GM18909 (cell line): ENCODE results near the gene AMMECR1L.

ENCODE experiments used
- ATAC-seq: cut with Tn5 transposase; IDR thresholded peaks from one replicate; pipeline ENCODE4 v1.9.1; 2021; ENCODE audit warnings: mild to moderate bottlenecking; ENCODE audit not compliant: unreplicated experiment, poor library complexity

The AMMECR1L gene

DNA sequence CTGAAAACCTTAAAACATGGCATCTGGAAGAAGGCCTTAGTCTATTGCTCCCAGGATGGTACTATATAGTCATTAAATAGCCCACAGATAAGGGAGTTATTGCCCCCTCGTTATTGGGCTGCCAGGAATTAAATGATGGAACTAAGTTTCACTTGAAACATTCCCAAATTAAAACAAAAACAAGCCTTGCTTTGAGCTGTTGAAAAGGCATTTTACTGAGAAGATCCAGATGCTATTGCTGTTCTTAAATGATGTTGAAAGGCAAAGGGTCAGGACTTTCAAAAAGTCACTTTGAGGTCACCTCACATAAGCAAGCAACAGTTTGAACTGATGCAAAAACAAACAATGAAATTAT lies 2.0 kb upstream of the AMMECR1L start:
- no peak for ATAC-seq

GRCh38 chr2:127887082-127887775 lies 1.5 kb upstream of the AMMECR1L start:
- ATAC-seq: no peak

- peak; percentile 31 for ATAC-seq
Observed at GRCh38 chr2:127886593-127886935, 808 bp upstream of the AMMECR1L start.

DNA sequence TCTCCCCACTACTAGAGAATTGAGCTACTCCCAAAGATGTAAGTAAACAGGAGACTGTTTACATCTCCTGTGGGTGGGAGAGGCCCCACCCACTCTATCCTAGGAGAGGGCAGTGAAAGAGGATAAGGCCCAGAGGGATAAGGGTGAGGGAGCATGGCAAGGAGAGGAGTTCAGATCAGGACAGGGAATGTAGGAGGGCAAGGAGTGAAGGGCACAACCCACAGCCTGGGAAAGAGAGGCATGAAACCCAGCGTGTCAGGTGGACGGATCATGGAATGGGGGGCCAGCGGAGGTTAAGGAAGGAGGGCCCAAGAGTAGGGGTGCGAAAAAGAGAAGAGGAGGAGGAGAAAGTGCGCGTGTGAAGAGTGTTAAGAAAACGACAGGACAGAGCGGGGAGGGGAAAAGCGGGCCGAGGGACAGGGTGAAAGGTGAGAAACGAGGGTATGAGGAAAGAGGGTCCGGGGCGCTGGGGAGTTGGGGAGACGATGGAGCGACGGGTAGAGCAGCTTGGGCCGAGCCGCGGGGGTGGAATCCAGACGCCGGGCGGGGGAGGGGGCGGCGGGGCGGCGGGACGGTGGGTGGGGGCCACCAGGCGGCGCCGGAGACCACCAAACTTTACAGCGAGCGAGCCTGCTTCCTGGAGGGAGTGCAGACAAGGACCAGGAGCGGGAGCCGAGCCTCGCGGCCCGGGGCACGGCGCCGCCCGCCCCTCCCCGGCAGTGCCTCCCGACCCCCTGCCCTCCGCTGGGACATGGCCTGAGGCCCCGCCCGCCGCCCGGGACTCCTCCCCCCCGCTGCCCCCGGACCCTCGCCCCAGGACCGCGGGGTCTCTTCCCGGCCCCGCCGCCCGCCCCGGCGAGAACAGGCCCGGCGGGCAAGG lies 655 bp downstream of the AMMECR1L start:
- ATAC-seq: peak; percentile 18

- ATAC-seq: no peak
Observed at GRCh38 chr2:127884436-127884835, 1.3 kb downstream of the AMMECR1L start.

DNA sequence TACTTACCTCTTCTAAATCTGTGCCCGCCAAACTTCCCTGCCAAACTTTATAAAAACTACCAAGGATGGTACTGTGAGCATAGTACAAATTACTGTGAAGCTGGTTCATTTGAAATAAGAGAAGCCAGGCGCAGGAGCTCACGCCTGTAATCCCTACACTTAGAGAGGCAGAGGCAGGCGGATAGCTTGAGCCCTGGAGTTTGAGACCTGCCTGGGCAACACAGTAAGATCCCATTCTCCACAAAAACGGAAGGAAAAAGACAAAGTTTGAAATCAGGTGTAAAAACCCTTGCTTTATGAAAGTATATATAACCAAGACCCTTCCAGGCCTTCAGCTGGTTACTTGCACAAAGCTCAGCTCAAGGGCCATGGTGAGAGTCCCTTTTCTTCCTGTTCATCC lies 5.9 kb downstream of the AMMECR1L start:
- no peak for ATAC-seq

GRCh38 chr2:127877626-127878025 lies 8.1 kb downstream of the AMMECR1L start:
- ATAC-seq: no peak

- no peak for ATAC-seq
Observed at GRCh38 chr2:127877136-127877535, 8.6 kb downstream of the AMMECR1L start.

- ATAC-seq: no peak
Observed at GRCh38 chr2:127874378-127875269, 11.1 kb downstream of the AMMECR1L start.

- no peak for ATAC-seq
Observed at GRCh38 chr2:127873707-127874303, 12.0 kb downstream of the AMMECR1L start.

GRCh38 chr2:127872354-127872753 lies 13.4 kb downstream of the AMMECR1L start:
- no peak for ATAC-seq

DNA sequence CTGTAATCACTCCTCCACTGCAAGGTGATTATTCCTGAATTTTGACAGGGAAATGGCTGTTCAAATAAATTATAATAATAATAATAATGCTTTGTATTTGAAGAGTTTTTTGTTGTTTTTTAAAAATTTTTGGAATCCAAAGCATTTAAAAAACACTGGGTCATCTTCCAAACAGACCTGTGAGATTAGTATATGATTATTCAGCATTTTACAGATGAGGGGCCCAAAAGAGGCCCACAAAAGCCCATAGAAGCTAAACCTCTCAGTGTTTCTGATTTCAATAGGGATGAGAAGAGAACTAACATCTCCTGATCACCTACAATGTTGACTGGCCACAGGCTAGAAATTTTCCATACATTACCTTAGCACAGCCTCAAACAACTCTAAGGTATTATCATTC lies 19.8 kb downstream of the AMMECR1L start:
- ATAC-seq: no peak

DNA sequence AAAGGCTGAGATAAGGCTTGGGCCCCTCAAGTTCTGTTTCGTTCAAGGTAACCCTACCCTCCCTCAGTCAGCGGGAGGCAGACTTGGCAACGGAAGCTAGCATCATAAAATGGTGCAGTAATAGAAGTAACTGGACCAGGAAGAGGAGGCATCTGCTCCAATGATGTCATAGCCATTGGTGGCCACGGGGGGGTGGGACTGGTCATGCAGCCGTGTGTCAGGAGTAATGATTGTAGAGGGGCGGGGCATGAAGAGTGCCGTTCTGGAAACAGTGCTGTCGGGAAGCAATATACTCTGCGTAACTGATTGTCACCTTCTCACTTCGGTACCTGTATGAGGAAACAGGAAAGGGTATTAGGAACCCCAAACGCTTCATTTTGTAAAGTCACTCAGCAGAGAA lies 20.9 kb downstream of the AMMECR1L start:
- no peak for ATAC-seq

DNA sequence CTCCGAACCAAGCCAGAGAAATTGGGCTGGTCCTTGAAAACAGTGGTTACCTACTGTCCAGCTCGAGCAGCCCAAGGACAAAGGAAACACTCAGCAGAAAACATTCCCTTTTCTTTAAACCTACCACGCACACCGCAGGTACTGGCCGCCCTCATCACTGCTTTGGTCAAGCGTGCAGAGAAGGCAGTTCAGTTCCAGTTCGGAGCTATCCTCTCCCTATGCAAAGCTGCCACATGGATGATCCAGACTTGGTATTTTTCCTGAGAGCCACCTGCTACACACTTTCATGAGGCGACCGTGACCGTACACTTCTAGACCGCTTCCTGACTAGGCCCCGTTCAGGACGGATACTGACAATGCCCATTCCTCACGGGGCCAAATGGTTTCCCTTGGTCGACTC lies 23.5 kb downstream of the AMMECR1L start:
- ATAC-seq: no peak

- ATAC-seq: no peak
Observed at GRCh38 chr2:127860130-127860529, 25.6 kb downstream of the AMMECR1L start.

DNA sequence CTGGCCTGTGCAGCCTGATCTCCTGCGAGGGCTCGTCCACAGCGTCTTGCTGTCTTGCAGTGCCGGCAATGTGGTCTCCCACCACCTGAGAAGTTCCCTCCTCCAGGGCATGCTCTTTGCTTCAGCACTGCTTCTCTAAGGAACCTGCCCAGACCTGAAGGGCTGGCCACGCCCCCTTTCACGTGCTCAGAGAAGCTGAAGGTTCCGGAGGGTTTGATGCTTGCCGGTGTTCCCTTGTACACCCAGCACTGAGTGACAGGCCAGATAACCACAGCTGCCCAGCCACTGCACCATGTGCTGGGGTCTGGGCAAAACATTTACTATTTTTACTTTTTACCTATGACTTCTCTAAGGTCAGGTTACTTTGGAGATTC lies 26.1 kb downstream of the AMMECR1L start:
- ATAC-seq: no peak

DNA sequence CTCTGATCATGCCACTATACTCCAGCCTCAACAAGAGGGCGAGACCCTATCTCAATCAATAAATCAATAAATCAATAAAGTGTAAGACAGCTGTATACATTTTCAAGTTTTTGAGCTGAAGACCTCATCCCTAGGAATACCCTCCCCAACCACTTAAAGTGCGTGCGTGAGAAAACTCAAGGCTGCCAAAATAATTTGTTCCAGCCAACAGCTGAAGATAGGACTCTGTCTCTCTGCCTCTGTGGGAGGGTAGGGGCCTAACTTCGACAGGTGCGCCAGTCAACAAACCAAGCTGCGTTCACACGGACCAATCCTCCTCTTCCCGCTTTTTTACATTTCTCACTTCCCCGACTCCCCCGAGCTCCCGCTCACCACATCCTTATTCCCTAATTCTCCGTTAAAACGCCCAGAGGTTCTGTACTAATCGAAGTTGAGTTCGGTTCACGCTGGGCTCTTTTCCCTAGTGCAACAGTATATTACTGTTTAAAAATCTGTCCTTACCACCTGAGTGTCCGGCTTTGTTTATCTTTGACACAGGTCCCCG lies 28.4 kb downstream of the AMMECR1L start:
- ATAC-seq: no peak

GRCh38 chr2:127853671-127854070 lies 32.1 kb downstream of the AMMECR1L start:
- no peak for ATAC-seq

GRCh38 chr2:127852388-127852787 lies 33.4 kb downstream of the AMMECR1L start:
- no peak for ATAC-seq

DNA sequence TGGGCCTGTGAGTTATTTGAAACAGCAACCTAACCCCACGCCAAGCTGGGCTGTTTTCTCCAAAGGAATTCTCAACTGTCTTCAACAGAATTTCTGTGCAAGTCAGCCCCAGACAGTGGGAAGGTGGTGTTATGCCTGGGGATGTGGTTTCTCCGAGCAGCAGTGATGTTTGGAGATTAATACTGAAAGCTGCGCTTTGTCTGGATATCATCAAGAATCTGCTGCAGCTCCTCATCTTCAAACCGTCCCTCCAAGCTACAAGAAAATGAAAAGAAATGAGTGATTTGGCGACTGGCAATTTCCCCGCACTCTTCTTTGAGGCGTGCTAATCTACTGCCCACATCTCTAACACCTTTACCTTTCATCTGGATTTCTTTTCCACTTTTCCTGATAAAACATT lies 37.8 kb downstream of the AMMECR1L start:
- ATAC-seq: no peak
